Measurements from ENCODE around the gene IGF1R. TPM values are rescaled to one million over a fixed set of nuclear protein-coding genes. Genes with fewer than 3 reads are reported as not detected.

Gene IGF1R
- total RNA-seq, 1 experiment from 2014 or later, result 16.3 TPM

DNA sequence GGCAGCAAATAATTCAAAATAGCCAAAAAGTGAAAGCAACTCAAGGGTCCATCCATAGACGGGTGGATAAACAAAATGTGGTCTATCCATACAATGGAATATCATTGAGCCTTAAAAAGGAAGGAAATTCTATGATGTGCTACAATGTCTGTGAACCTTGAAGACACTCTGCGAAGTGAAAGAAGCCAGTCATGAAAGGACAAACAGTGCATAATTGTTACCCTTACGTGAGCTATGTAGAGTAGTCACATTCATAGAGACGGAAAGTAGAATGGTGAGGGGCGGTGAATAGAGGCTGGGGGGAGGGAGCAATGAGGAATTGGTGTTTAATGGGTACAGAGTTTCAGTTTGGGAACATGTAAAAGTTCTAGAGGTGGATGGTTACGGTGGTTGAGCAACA, 18.1 kb downstream of the IGF1R start:
- DNase-seq (ENCODE audit: low read depth, low spot score), result no peak
- H2AFZ ChIP-seq (ENCODE audit: low read depth, low read length, poor library complexity, severe bottlenecking), result no peak overlapping the region
- no peaks in the 10 kb centered on the region for H3K27me3 ChIP-seq (ENCODE audit: insufficient read depth, low read length)
- no peak overlapping the region for H3K9ac ChIP-seq (ENCODE audit: low read length)
- H3K9me3 ChIP-seq (ENCODE audit: control insufficient read depth in 1 of 2, insufficient read depth in 1 of 2, low read depth in 1 of 2, low read length in 2 of 2), result no peaks in the 10 kb centered on the region
- no peaks in the 10 kb centered on the region for H3K36me3 ChIP-seq (ENCODE audit: control insufficient read depth in 1 of 2, insufficient read depth in 2 of 2, low read length in 2 of 2)
- peaks cover 16 to 30% of the 10 kb centered on the region in 2 experiments for H3K4me1 ChIP-seq (ENCODE audit: control insufficient read depth in 1 of 2, insufficient read depth in 2 of 2, low read length in 2 of 2)
- CTCF ChIA-PET, result interaction anchor here (1.2 kb wide), 1 partner anchor 185 kb away, joined by 3 read pairs; no protein-coding TSS in a partner anchor
- POLR2A ChIA-PET, result no interaction called here
- intact Hi-C loops (cut with micrococcal nuclease), result no loop called here
- H3K27ac ChIP-seq (ENCODE audit: low read depth, low read length), result no peak overlapping the region
- ATAC-seq, result no peak
- no peaks in the 10 kb centered on the region for H4K20me1 ChIP-seq (ENCODE audit: insufficient read depth)
- TF ChIP-seq ZFX (IDR thresholded peaks at IDR 0.05) (no peak), ZNF274 (IDR thresholded peaks at IDR 0.05; ENCODE audit: low read depth, low read length) (no peak), SIN3A (IDR thresholded peaks at IDR 0.05; ENCODE audit: low read depth) (no peak), RAD21 (IDR thresholded peaks at IDR 0.05; ENCODE audit: low read depth) (no peak), EZH2 (IDR thresholded peaks at IDR 0.05) (no peak)
- TF ChIP-seq, protein P1, sequence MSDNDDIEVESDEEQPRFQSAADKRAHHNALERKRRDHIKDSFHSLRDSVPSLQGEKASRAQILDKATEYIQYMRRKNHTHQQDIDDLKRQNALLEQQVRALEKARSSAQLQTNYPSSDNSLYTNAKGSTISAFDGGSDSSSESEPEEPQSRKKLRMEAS (IDR thresholded peaks at IDR 0.05), result no peak
- H3K4me2 ChIP-seq (ENCODE audit: low read length), result no peak overlapping the region
- no peaks in the 10 kb centered on the region for H3K9me2 ChIP-seq (ENCODE audit: insufficient read depth)
- no peaks in the 10 kb centered on the region for H3K79me2 ChIP-seq (ENCODE audit: insufficient read depth, low read length)
- BruUV-seq (replicated peaks), result no TSS peak
- RAD21 ChIA-PET (ENCODE audit: low non-redundant PET in 1 of 2, low total read pairs in 2 of 2, uncharacterized antibody in 2 of 2, unreplicated experiment in 2 of 2), result no interaction called here
- no peak overlapping the region for H3K4me3 ChIP-seq (replicated peaks in 1 of 2; ENCODE audit: low read depth in 1 of 2, low read length in 2 of 2)

DNA sequence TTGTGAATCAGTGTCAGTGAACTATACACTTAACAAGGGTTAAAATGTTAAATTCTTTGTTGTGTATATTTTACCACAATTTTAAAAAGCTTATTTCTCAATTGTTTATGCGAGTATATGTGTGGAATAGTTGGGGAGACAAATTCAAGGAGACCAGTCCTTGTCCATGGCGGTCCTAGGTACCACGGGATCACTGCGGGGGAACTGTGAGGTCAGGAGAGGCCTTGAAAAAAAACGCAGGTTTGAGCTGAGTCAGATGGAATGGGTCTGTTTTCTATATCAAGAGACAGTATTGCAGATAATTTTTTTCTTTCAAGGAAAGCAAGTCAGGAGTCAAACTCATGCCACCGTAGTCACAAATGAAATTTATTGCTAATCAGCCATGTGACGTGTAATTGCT, 18.5 kb downstream of the IGF1R start:
- H3K9me2 ChIP-seq (ENCODE audit: insufficient read depth), result no peaks in the 10 kb centered on the region
- H3K4me2 ChIP-seq (ENCODE audit: low read length), result no peak overlapping the region
- TF ChIP-seq ELF1 (IDR thresholded peaks at IDR 0.05; ENCODE audit: borderline replicate concordance, low read depth) (no peak), JUND (IDR thresholded peaks at IDR 0.05) (no peak), FOSL1 (IDR thresholded peaks at IDR 0.05; ENCODE audit: low read depth) (no peak), ZNF274 (IDR thresholded peaks at IDR 0.05; ENCODE audit: low read depth, low read length) (no peak), SP1 (IDR thresholded peaks at IDR 0.05; ENCODE audit: low read depth) (no peak), TCF7L2 (IDR thresholded peaks at IDR 0.05; ENCODE audit: borderline replicate concordance, extremely low read depth, insufficient read depth, insufficient read length) (no peak), EZH2phosphoT487 (IDR thresholded peaks at IDR 0.05; ENCODE audit: borderline replicate concordance) (no peak)
- TF ChIP-seq, protein P2, sequence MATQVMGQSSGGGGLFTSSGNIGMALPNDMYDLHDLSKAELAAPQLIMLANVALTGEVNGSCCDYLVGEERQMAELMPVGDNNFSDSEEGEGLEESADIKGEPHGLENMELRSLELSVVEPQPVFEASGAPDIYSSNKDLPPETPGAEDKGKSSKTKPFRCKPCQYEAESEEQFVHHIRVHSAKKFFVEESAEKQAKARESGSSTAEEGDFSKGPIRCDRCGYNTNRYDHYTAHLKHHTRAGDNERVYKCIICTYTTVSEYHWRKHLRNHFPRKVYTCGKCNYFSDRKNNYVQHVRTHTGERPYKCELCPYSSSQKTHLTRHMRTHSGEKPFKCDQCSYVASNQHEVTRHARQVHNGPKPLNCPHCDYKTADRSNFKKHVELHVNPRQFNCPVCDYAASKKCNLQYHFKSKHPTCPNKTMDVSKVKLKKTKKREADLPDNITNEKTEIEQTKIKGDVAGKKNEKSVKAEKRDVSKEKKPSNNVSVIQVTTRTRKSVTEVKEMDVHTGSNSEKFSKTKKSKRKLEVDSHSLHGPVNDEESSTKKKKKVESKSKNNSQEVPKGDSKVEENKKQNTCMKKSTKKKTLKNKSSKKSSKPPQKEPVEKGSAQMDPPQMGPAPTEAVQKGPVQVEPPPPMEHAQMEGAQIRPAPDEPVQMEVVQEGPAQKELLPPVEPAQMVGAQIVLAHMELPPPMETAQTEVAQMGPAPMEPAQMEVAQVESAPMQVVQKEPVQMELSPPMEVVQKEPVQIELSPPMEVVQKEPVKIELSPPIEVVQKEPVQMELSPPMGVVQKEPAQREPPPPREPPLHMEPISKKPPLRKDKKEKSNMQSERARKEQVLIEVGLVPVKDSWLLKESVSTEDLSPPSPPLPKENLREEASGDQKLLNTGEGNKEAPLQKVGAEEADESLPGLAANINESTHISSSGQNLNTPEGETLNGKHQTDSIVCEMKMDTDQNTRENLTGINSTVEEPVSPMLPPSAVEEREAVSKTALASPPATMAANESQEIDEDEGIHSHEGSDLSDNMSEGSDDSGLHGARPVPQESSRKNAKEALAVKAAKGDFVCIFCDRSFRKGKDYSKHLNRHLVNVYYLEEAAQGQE (IDR thresholded peaks at IDR 0.05; ENCODE audit: low read depth), result no peak
- TF ChIP-seq, protein P3, sequence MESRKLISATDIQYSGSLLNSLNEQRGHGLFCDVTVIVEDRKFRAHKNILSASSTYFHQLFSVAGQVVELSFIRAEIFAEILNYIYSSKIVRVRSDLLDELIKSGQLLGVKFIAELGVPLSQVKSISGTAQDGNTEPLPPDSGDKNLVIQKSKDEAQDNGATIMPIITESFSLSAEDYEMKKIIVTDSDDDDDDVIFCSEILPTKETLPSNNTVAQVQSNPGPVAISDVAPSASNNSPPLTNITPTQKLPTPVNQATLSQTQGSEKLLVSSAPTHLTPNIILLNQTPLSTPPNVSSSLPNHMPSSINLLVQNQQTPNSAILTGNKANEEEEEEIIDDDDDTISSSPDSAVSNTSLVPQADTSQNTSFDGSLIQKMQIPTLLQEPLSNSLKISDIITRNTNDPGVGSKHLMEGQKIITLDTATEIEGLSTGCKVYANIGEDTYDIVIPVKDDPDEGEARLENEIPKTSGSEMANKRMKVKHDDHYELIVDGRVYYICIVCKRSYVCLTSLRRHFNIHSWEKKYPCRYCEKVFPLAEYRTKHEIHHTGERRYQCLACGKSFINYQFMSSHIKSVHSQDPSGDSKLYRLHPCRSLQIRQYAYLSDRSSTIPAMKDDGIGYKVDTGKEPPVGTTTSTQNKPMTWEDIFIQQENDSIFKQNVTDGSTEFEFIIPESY (IDR thresholded peaks at IDR 0.05; ENCODE audit: extremely low read depth, insufficient replicate concordance, low read length), result no peak
- TF ChIP-seq, protein P1 (IDR thresholded peaks at IDR 0.05), result no peak
- ChIA-PET CTCF (interaction anchor here (1.2 kb wide), 1 partner anchor 184 kb away, joined by 3 read pairs; no protein-coding TSS in a partner anchor), RAD21 (ENCODE audit: low non-redundant PET in 1 of 2, low total read pairs in 2 of 2, uncharacterized antibody in 2 of 2, unreplicated experiment in 2 of 2) (no interaction called here), POLR2A (no interaction called here)
- H3K27me3 ChIP-seq (ENCODE audit: insufficient read depth, low read length), result no peaks in the 10 kb centered on the region
- no peak overlapping the region for H2AFZ ChIP-seq (ENCODE audit: low read depth, low read length, poor library complexity, severe bottlenecking)
- intact Hi-C loops (cut with micrococcal nuclease), result no loop called here
- H3K4me1 ChIP-seq (ENCODE audit: control insufficient read depth in 1 of 2, insufficient read depth in 2 of 2, low read length in 2 of 2), result peaks cover 16 to 30% of the 10 kb centered on the region in 2 experiments
- H4K20me1 ChIP-seq (ENCODE audit: insufficient read depth), result no peaks in the 10 kb centered on the region
- DNase-seq (ENCODE audit: low read depth, low spot score) (no peak), ATAC-seq (no peak)
- no peak overlapping the region for H3K4me3 ChIP-seq (replicated peaks in 1 of 2; ENCODE audit: low read depth in 1 of 2, low read length in 2 of 2)
- no TSS peak for BruUV-seq (replicated peaks)
- H3K27ac ChIP-seq (ENCODE audit: low read depth, low read length), result no peak overlapping the region
- no peaks in the 10 kb centered on the region for H3K79me2 ChIP-seq (ENCODE audit: insufficient read depth, low read length)
- H3K36me3 ChIP-seq (ENCODE audit: control insufficient read depth in 1 of 2, insufficient read depth in 2 of 2, low read length in 2 of 2), result no peaks in the 10 kb centered on the region
- H3K9ac ChIP-seq (ENCODE audit: low read length), result no peak overlapping the region
- H3K9me3 ChIP-seq (ENCODE audit: control insufficient read depth in 1 of 2, insufficient read depth in 1 of 2, low read depth in 1 of 2, low read length in 2 of 2), result no peaks in the 10 kb centered on the region
